WTC11 (cell line): ENCODE results near the gene DNAH14.

Experiments
- CREM ChIP-seq: sonication (generic); formaldehyde crosslinking; IDR thresholded peaks from 2 replicates; pipeline ENCODE4 v1.8.1; 2022; ENCODE audit warnings: mild to moderate bottlenecking, missing genetic modification reagents, moderate library complexity
- CTCF ChIP-seq: fragments of 200-600 bp; IDR thresholded peaks from 2 replicates; pipeline ENCODE4 v1.8.0; 2022; ENCODE audit warnings: antibody characterized with exemption

DNA sequence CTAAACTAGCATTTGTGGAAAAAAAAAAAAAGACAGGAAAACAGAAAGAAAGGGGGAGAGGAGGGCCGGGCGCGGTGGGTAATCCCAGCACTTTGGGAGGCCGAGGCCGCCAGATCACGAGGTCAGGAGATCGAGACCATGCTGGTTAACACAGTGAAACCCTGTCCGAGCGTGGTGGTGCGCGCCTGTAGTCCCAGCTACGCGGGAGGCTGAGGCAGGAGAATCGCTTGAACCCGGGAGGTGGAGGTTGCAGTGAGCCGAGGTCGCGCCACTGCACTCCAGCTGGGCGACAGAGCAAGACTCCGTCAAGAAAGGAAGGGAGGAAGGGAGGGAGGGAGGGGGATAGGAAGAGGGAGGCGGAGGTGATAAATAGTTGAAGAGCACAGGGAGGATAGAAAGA, 443.7 kb downstream of the DNAH14 start:
- TF ChIP-seq CTCF = no peak
- TF ChIP-seq CREM (CRISPR knock-in tag) = no peak
